ENCODE data around the gene TMCO6. TPM values are rescaled to one million over a fixed set of nuclear protein-coding genes. Genes with fewer than 3 reads are reported as not detected.

TMCO6 gene
- total and polyA plus RNA-seq, 9 of the 15 experiments (the other 6 are each of a cell fraction or from before 2014, with no cell fraction given): 3.4 to 46.4 (median 16.7) TPM

- TF ChIP-seq THRA (IDR thresholded peaks at IDR 0.05): no peak
- peak; percentile 53; the same call in 1 of the 2 replicates for TF ChIP-seq LARP7 (IDR thresholded peaks at IDR 0.05)
- no peak for TF ChIP-seq RBM15 (IDR thresholded peaks at IDR 0.05; ENCODE audit: insufficient read depth, low read length)
- no peak for TF ChIP-seq RNF2 (IDR thresholded peaks at IDR 0.05)
- no peak for TF ChIP-seq ARNT (IDR thresholded peaks at IDR 0.05)
- TF ChIP-seq ESRRA (IDR thresholded peaks at IDR 0.05; ENCODE audit: borderline replicate concordance, low read depth): no peak
- no peak for TF ChIP-seq ZBTB17 (CRISPR knock-in tag; IDR thresholded peaks at IDR 0.05)
- TF ChIP-seq CBX2 (IDR thresholded peaks at IDR 0.05; ENCODE audit: insufficient read depth, low read length, poor library complexity, severe bottlenecking): no peak
- TF ChIP-seq ZBTB2 (IDR thresholded peaks at IDR 0.05): no peak
- TF ChIP-seq PRPF4 (IDR thresholded peaks at IDR 0.05; ENCODE audit: insufficient read depth, low read depth, low read length, poor library complexity, severe bottlenecking): no peak
- no peak for TF ChIP-seq GTF2E2 (tag; IDR thresholded peaks at IDR 0.05)
- TF ChIP-seq CHD1 (IDR thresholded peaks at IDR 0.05; ENCODE audit: low read length): no peak
- TF ChIP-seq, protein P1, sequence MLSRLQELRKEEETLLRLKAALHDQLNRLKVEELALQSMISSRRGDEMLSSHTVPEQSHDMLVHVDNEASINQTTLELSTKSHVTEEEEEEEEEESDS (CRISPR knock-in tag; IDR thresholded peaks at IDR 0.05): no peak
- no peak for TF ChIP-seq ZNF3 (CRISPR knock-in tag; IDR thresholded peaks at IDR 0.05)
- TF ChIP-seq MCM3 (IDR thresholded peaks at IDR 0.05): no peak
- TF ChIP-seq, protein P2, sequence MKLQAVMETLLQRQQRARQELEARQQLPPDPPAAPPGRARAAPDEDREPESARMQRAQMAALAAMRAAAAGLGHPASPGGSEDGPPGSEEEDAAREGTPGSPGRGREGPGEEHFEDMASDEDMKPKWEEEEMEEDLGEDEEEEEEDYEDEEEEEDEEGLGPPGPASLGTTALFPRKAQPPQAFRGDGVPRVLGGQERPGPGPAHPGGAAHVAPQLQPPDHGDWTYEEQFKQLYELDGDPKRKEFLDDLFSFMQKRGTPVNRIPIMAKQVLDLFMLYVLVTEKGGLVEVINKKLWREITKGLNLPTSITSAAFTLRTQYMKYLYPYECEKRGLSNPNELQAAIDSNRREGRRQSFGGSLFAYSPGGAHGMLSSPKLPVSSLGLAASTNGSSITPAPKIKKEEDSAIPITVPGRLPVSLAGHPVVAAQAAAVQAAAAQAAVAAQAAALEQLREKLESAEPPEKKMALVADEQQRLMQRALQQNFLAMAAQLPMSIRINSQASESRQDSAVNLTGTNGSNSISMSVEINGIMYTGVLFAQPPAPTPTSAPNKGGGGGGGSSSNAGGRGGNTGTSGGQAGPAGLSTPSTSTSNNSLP (IDR thresholded peaks at IDR 0.05; ENCODE audit: borderline replicate concordance, low read depth, low read length): no peak
- no peak for TF ChIP-seq RHOXF2B (CRISPR knock-in tag; conservative IDR thresholded peaks at IDR 0.05)
- TF ChIP-seq MCM2 (IDR thresholded peaks at IDR 0.05; ENCODE audit: low read depth): no peak
- TF ChIP-seq TEAD1 (CRISPR knock-in tag; IDR thresholded peaks at IDR 0.05): no peak
- TF ChIP-seq C11orf30 (IDR thresholded peaks at IDR 0.05; ENCODE audit: low read depth): no peak
Measured at GRCh38 chr5:140637371-140638100, 1.7 kb upstream of the TMCO6 start (continued).

All from K562 (cell line).